OCI-LY7 (cell line): ENCODE measurements around the gene SORCS1. TPM values are rescaled to one million over a fixed set of nuclear protein-coding genes. Genes with fewer than 3 reads are reported as not detected.

ENCODE experiments used
- BruUV-seq: library from RNA; stranded (reverse); fragments of 400-500 nt; replicated peaks from 2 replicates; lab custom pipeline; 2021; lab: Mats Ljungman, UMichigan
- CTCF ChIA-PET: fragments of 300-600 bp; sonication (Branson Sonifier 250); formaldehyde crosslinking; loops from one replicate; lab custom pipeline; 2022; ENCODE audit warnings: antibody characterized with exemption; ENCODE audit not compliant: unreplicated experiment; lab: Charles Lee
- POLR2A ChIA-PET: fragments of 300-600 bp; sonication (Branson Sonifier 250); formaldehyde crosslinking; loops from one replicate; lab custom pipeline; 2022; ENCODE audit warnings: antibody characterized with exemption; lab: Charles Lee
- DNase-seq: peaks from one replicate; pipeline ENCODE4 v3.0.0-alpha.2; 2015; ENCODE audit warnings: low spot score
- H2AFZ ChIP-seq: fragments of 200-600 bp; sonication (generic), shearing (Covaris generic); 2 replicates; pipeline ENCODE4 v1.6.1; 2014; ENCODE audit warnings: mild to moderate bottlenecking, antibody characterized with exemption, low read length, moderate library complexity
- H3K27ac ChIP-seq: fragments of 200-600 bp; sonication (generic); 2 replicates; pipeline ENCODE4 v1.5.1; 2014; ENCODE audit warnings: mixed run types, low read depth, mild to moderate bottlenecking, moderate library complexity, low read length, inconsistent platforms; ENCODE audit not compliant: poor library complexity, severe bottlenecking
- H3K36me3 ChIP-seq: fragments of 200-600 bp; sonication (generic); 2 replicates; pipeline ENCODE4 v1.6.1; 2014; ENCODE audit warnings: mild to moderate bottlenecking, antibody characterized with exemption, low read length, moderate library complexity, mixed read lengths; ENCODE audit not compliant: insufficient read depth
- H3K4me1 ChIP-seq: fragments of 200-600 bp; sonication (generic); 2 replicates; pipeline ENCODE4 v1.5.1; 2014; ENCODE audit warnings: mild to moderate bottlenecking, low read length; ENCODE audit not compliant: insufficient read depth, poor library complexity, severe bottlenecking
- H3K4me2 ChIP-seq: fragments of 200-600 bp; sonication (generic); 2 replicates; pipeline ENCODE4 v1.6.1; 2014; ENCODE audit warnings: mild to moderate bottlenecking, low read length
- H3K4me3 ChIP-seq: fragments of 200-600 bp; sonication (generic); 2 replicates; pipeline ENCODE4 v1.5.1; 2014; ENCODE audit warnings: mild to moderate bottlenecking, low read depth, low read length; ENCODE audit not compliant: poor library complexity, severe bottlenecking
- H3K79me2 ChIP-seq: fragments of 200-600 bp; sonication (generic); 2 replicates; pipeline ENCODE4 v1.6.1; 2016; ENCODE audit warnings: low read depth, mild to moderate bottlenecking, low read length, moderate library complexity, mixed read lengths; ENCODE audit not compliant: insufficient read depth
- H3K9me2 ChIP-seq: fragments of 200-600 bp; sonication (generic); 2 replicates; pipeline ENCODE4 v1.6.1; 2016; ENCODE audit warnings: mild to moderate bottlenecking, low read length, mixed read lengths; ENCODE audit not compliant: insufficient read depth
- H3K9me3 ChIP-seq: fragments of 200-600 bp; sonication (generic); 2 replicates; pipeline ENCODE4 v1.6.1; 2014; ENCODE audit warnings: mild to moderate bottlenecking, mixed run types, low read length, mixed read lengths
- H4K20me1 ChIP-seq: fragments of 200-600 bp; sonication (generic); 2 replicates; pipeline ENCODE4 v1.6.1; 2014; ENCODE audit warnings: mild to moderate bottlenecking, antibody characterized with exemption, low read length, moderate library complexity, mixed read lengths; ENCODE audit not compliant: insufficient read depth
- CTCF ChIP-seq: fragments of 200-600 bp; sonication (generic); conservative IDR thresholded peaks from 2 replicates; pipeline ENCODE4 v1.5.1; 2014; ENCODE audit warnings: mild to moderate bottlenecking, antibody characterized with exemption, low read length, moderate library complexity, mixed read lengths
- EZH2phosphoT487 ChIP-seq: fragments of 200-600 bp; sonication (generic); IDR thresholded peaks from 2 replicates; pipeline ENCODE4 v1.6.1; 2018; ENCODE audit warnings: low read depth, borderline replicate concordance, mild to moderate bottlenecking, mixed run types, antibody characterized with exemption, low read length, moderate library complexity, mixed read lengths
- intact Hi-C: fragments of 100-400 bp; cut with micrococcal nuclease; formaldehyde crosslinking; loops from one replicate; pipeline ENCODE4 v1.10.0; 2022; ENCODE audit not compliant: unreplicated experiment
- total RNA-seq, 2 experiments: library from RNA; depleted of rRNA in 1 of 2; stranded (reverse); fragments of >200 nt in 1 of 2; shearing (Covaris generic) in 1 of 2; gene quantifications; 2 replicates each; pipeline ENCODE4 v1.2.3, GENCODE V29; 2014 to 2022

The SORCS1 gene
- total RNA-seq, 2 experiments from 2014 or later = not detected

DNA sequence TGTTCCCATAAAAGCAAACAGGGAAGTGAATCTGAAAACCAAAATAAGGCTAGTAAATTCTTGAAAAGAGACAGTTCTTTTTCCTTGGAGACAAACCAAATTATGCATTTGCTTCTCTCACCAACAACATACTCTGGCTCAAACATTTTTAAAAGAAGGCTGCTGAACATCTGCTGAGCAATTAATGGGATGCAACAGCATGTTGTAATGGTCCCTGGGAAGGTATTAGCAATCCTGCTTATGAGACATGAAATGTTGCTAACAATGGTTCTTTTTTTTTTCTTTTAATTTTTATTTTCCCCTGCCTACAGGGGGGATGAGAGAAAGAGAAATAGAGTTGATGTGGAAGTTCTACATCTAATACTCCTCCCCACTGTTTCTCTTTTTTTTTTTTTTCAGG, 572.1 kb downstream of the SORCS1 start:
- Histone ChIP-seq H3K36me3 (no peaks in the 10 kb centered on the region), H4K20me1 (no peaks in the 10 kb centered on the region), H2AFZ (no peak overlapping the region), H3K27ac (no peak overlapping the region), H3K4me1 (no peaks in the 10 kb centered on the region), H3K4me3 (no peak overlapping the region), H3K79me2 (no peaks in the 10 kb centered on the region), H3K9me3 (no peaks in the 10 kb centered on the region), H3K4me2 (no peak overlapping the region), H3K9me2 (no peaks in the 10 kb centered on the region)
- POLR2A ChIA-PET = no interaction called here
- CTCF ChIA-PET = no interaction called here
- DNase-seq = no peak
- no TSS peak for BruUV-seq
- TF ChIP-seq EZH2phosphoT487 (no peak), CTCF (no peak)
- intact Hi-C loops = no loop called here

DNA sequence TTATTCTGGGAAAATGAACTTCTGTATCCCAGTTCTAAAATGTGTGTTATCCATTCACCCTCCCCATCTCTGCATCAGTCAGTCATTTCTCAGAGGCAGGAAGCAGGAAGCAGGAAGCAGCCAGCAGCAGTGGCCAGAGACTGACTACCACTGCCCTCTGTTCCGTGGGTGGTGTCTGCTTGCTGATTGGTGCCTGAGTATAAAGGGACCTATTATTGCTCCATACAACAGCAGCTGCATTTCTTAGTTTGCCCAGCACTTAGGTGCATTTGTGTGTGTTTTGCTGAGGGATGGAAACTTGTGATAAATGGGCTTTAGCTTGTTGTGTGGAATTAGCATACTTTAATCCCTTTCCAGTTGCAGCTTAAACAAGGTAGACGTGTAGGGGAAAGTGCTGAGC, 582.2 kb downstream of the SORCS1 start:
- ChIA-PET POLR2A (interaction anchor here (0.6 kb wide), 1 partner anchor 139 kb away, joined by 3 read pairs; no protein-coding TSS in a partner anchor), CTCF (no interaction called here)
- Histone ChIP-seq H3K9me2 (no peaks in the 10 kb centered on the region), H3K4me1 (no peaks in the 10 kb centered on the region), H3K27ac (no peak overlapping the region), H3K4me2 (no peak overlapping the region), H3K36me3 (no peaks in the 10 kb centered on the region), H3K4me3 (no peak overlapping the region), H3K9me3 (no peaks in the 10 kb centered on the region), H4K20me1 (no peaks in the 10 kb centered on the region), H2AFZ (no peak overlapping the region), H3K79me2 (no peaks in the 10 kb centered on the region)
- BruUV-seq = no TSS peak
- intact Hi-C loops = no loop called here
- DNase-seq = no peak
- no peak for TF ChIP-seq CTCF
- no peak for TF ChIP-seq EZH2phosphoT487

DNA sequence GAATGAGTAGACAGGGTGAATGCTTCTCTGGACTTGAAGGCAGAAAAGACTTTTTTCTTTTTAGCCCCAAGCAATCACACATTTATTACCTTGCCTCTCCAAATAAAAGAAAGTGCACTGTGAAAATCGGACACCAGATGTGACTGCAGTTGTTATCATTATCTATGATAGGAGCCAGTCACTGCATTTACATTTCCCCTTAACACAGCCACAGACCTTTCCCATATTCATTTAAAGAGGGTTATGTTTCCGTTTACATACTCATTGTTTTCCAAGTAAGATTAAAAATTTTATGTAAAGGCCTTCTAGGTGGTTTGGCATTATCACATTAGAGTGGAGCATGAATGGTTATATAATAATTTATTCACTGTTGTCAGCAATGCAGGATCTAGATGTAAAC, 586.8 kb downstream of the SORCS1 start:
- no peak for DNase-seq
- TF ChIP-seq CTCF (no peak), EZH2phosphoT487 (no peak)
- intact Hi-C loops = no loop called here
- Histone ChIP-seq H3K79me2 (no peaks in the 10 kb centered on the region), H3K4me1 (no peaks in the 10 kb centered on the region), H3K9me3 (no peaks in the 10 kb centered on the region), H4K20me1 (no peaks in the 10 kb centered on the region), H3K27ac (no peak overlapping the region), H3K9me2 (no peaks in the 10 kb centered on the region), H3K4me3 (no peak overlapping the region), H2AFZ (no peak overlapping the region), H3K4me2 (no peak overlapping the region), H3K36me3 (no peaks in the 10 kb centered on the region)
- ChIA-PET CTCF (no interaction called here), POLR2A (no interaction called here)
- BruUV-seq = no TSS peak
